ENCODE measurements around the gene CHPF.

- TF ChIP-seq POLR2A (IDR thresholded peaks at IDR 0.05; ENCODE audit: low read length) = no peak
- no peak for TF ChIP-seq GATA1 (IDR thresholded peaks at IDR 0.05; ENCODE audit: low read depth, low read length)
Observed at GRCh38 chr2:219516888-219517287, 26.7 kb downstream of the CHPF start.

Measured in erythroblast (primary cell).